IPS DF 6.9 (cell line): ENCODE data around the gene TAS2R60.
"Not testable (repeated sequence)": the region's sequence is repeated elsewhere in the genome, so short reads cannot be mapped to it uniquely, and the experiment has no call there.

Source experiments
- DNase-seq: peaks from one replicate; pipeline ENCODE4 v3.0.0-alpha.2; 2013; ENCODE audit warnings: low read depth, low spot score
- H3K27ac ChIP-seq: one replicate; pipeline ENCODE4 v1.5.1; 2013; ENCODE audit warnings: low read length, control low read depth
- H3K27me3 ChIP-seq: 2 replicates; pipeline ENCODE4 v1.6.1; 2013; ENCODE audit warnings: mild to moderate bottlenecking, low read length; ENCODE audit not compliant: control insufficient read depth, insufficient read depth
- H3K36me3 ChIP-seq: 2 replicates; pipeline ENCODE4 v1.6.1; 2013; ENCODE audit warnings: low read length; ENCODE audit not compliant: control insufficient read depth, insufficient read depth
- H3K4me1 ChIP-seq: 2 replicates; pipeline ENCODE4 v1.6.1; 2013; ENCODE audit warnings: low read length; ENCODE audit not compliant: control insufficient read depth, insufficient read depth
- H3K4me3 ChIP-seq: 2 replicates; pipeline ENCODE4 v1.5.1; 2013; ENCODE audit warnings: mild to moderate bottlenecking, low read length
- H3K9me3 ChIP-seq: 2 replicates; pipeline ENCODE4 v1.6.1; 2013; ENCODE audit warnings: low read length, inconsistent platforms; ENCODE audit not compliant: control insufficient read depth, insufficient read depth
- WGBS: extraction: QIAGEN DNeasy Blood & Tissue Kit; methylation state at CpG from one replicate; pipeline ENCODE4 v1.1.7; 2013; ENCODE audit warnings: mixed read lengths, missing lambda C conversion rate; ENCODE audit not compliant: insufficient read length, insufficient coverage; 5-methylcytosine and 5-hydroxymethylcytosine counted together

TAS2R60 gene

GRCh38 chr7:143424476-143424875, 18.8 kb upstream of the TAS2R60 start:
- not testable (repeated sequence) for DNase-seq

DNA sequence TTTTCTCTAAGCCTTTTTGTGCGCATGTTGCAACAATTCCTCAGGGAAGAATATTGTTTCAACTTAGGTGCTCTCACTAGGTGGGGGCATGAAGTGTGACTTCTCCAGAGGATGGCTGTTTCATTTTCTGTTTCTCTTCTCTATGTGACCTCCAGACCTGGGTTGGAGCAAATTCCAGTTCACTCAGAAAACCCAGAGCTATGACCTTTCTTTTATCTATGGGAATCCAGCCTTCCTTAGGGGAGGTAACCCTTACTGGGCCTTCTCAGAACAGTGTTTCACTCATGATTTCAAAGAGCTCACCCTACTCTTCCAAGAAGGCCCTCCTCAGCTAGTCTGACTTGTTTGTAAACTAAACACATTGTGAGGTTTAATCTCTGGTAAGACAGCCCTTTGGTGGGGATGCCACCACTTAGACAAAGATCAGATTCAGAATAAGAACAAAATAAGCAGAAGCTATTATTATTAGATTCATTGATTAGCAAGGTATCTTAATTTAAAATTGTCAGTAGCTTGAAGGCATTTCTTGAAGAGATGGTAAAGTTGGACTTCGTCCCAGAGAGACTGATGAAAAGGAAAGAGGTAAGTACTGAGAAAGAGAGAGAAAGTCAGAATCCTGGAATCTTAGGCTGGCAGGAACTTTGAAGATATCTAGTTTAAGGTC, 16.6 kb upstream of the TAS2R60 start:
- no peaks in the 10 kb centered on the region for H3K36me3 ChIP-seq
- no peak overlapping the region for H3K27ac ChIP-seq
- no peaks in the 10 kb centered on the region for H3K4me1 ChIP-seq
- no peaks in the 10 kb centered on the region for H3K27me3 ChIP-seq
- no peak overlapping the region for H3K4me3 ChIP-seq
- H3K9me3 ChIP-seq = no peaks in the 10 kb centered on the region
- no peak for DNase-seq
- no CpG with 5 or more reads among the region's 2 CpGs for WGBS

More at GRCh38 chr7:143424476-143424875, 18.8 kb upstream of the TAS2R60 start:
- H3K4me1 ChIP-seq, H3K27ac ChIP-seq, H3K4me3 ChIP-seq, H3K27me3 ChIP-seq, H3K9me3 ChIP-seq, H3K36me3 ChIP-seq: not testable (repeated sequence)
- no CpG with 5 or more reads among the region's 34 CpGs for WGBS

DNA sequence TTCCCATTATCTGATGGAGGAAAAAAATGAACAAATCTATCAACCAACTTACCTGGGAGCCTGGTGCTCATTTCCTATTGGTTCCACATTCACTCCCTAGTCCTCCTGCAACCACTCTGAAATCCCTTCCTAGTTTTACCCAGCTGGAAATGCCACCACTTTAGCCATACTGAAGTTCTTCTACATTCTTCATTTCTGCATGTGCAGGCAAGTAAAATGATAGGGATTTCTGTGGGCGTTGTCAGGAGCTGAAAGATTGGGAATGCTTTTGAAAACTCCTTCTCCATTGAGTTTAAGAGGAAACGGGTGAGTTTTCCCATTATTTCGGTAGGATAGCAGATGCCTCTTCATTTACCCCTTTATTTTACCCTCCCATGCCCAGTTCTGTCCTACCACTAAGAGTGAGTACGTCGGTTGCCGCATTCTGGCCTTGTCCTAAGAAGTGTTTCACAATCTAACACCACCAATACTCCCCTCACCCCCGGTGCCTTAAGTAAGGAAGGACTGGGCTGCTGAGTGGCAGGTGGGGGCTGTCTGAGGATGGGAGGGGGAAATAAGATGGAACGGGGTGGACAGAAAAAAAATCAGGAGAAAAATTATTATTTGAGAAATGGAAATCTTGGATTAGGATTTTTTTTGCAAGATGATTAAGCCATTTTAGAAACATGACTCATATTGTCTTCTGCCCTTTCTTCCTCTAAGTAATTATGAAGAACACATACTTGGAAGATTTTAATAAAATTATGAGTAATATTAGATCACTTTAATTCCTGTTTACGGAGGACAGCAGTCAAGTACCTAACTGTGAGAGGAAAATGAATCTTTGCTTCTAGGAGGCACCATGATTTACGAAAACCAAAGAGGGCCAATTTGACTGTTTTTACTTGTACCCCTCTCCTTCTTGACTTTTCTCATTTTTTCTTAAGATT, 13.2 kb upstream of the TAS2R60 start:
- no peaks in the 10 kb centered on the region for H3K27me3 ChIP-seq
- H3K9me3 ChIP-seq = no peaks in the 10 kb centered on the region
- no peak for DNase-seq
- no peak overlapping the region for H3K4me3 ChIP-seq
- no peaks in the 10 kb centered on the region for H3K36me3 ChIP-seq
- WGBS = 100% methylated on average over 1 of the region's 10 CpGs
- no peak overlapping the region for H3K27ac ChIP-seq
- H3K4me1 ChIP-seq = no peaks in the 10 kb centered on the region

GRCh38 chr7:143431109-143431508, 12.1 kb upstream of the TAS2R60 start:
- Histone ChIP-seq H3K9me3 (no peaks in the 10 kb centered on the region), H3K4me3 (no peak overlapping the region), H3K36me3 (no peaks in the 10 kb centered on the region), H3K27me3 (no peaks in the 10 kb centered on the region), H3K27ac (no peak overlapping the region), H3K4me1 (no peaks in the 10 kb centered on the region)
- WGBS = no CpG with 5 or more reads among the region's 2 CpGs
- no peak for DNase-seq

- no peak overlapping the region for H3K4me3 ChIP-seq
- peaks cover 2% of the 10 kb centered on the region; the same call in 1 of the 2 replicates for H3K4me1 ChIP-seq
- H3K27me3 ChIP-seq = no peaks in the 10 kb centered on the region
- DNase-seq = no peak
- no peaks in the 10 kb centered on the region for H3K36me3 ChIP-seq
- H3K9me3 ChIP-seq = no peaks in the 10 kb centered on the region
- no peak overlapping the region for H3K27ac ChIP-seq
- WGBS = no CpG with 5 or more reads among the region's 4 CpGs
These were observed 9.5 kb upstream of the TAS2R60 start for GRCh38 chr7:143433759-143434158.

GRCh38 chr7:143434660-143435059, 8.6 kb upstream of the TAS2R60 start:
- Histone ChIP-seq H3K36me3 (no peaks in the 10 kb centered on the region), H3K4me1 (peaks cover 2% of the 10 kb centered on the region; the same call in 1 of the 2 replicates), H3K4me3 (no peak overlapping the region), H3K27ac (no peak overlapping the region), H3K9me3 (no peaks in the 10 kb centered on the region), H3K27me3 (no peaks in the 10 kb centered on the region)
- no peak for DNase-seq
- WGBS = no CpG with 5 or more reads among the region's 9 CpGs

DNA sequence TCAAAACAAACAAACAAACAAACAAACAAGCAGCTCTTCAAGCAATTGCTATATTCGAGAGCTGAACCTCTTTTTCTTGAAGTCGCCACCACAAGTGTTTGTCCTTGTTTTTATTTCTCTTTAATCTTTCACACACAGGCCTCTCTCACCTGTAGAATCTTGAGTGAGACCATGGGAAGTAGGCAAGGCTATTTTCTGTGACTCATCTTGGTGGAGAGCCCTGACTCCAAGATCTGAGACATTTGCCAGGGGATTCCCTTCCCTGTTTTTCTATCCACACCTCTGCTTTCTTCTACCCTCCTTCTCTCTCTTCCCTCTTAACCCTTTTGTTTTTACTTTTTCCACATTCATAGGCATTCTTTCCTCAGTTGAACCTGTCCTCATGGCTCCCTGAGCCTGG, 8.0 kb upstream of the TAS2R60 start:
- Histone ChIP-seq H3K4me3 (no peak overlapping the region), H3K27ac (no peak overlapping the region), H3K9me3 (no peaks in the 10 kb centered on the region), H3K27me3 (no peaks in the 10 kb centered on the region), H3K4me1 (peaks cover 2% of the 10 kb centered on the region; the same call in 1 of the 2 replicates), H3K36me3 (no peaks in the 10 kb centered on the region)
- no peak for DNase-seq
- WGBS = no CpG with 5 or more reads among the region's 2 CpGs

DNA sequence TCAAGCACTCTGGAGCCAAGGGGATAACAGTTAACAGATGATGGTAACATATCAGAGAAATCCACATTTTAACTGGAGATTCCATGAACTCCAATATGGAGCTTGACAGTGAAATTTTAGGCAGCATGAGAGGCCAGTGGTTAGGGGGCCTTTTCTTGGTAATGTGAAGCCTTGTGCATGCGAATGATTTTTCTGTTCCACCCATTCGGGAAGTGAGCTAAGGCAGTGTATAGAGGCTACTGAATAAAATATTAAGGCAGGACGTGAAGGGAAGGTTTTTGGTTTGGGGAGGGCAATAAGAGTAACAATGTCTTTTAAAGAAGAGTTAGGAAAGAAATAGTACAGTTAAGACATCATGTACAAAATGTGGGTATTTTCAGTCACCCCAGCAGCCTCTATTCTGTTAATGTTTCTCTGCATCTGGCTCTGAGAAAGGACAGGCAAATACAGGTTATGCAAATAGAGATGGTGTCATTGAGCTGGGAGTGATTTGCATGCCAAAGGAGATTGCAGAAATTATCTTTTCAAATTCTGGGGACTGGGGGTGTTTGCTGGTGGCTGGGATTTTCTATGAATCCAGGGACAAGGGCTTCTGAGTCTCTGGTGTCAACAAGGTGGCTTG, 6.8 kb upstream of the TAS2R60 start:
- no CpG with 5 or more reads among the region's 3 CpGs for WGBS
- no peak for DNase-seq
- no peak overlapping the region for H3K27ac ChIP-seq
- H3K36me3 ChIP-seq = no peaks in the 10 kb centered on the region
- H3K4me3 ChIP-seq = no peak overlapping the region
- H3K9me3 ChIP-seq = no peaks in the 10 kb centered on the region
- H3K27me3 ChIP-seq = no peaks in the 10 kb centered on the region
- H3K4me1 ChIP-seq = peaks cover 2% of the 10 kb centered on the region; the same call in 1 of the 2 replicates

DNA sequence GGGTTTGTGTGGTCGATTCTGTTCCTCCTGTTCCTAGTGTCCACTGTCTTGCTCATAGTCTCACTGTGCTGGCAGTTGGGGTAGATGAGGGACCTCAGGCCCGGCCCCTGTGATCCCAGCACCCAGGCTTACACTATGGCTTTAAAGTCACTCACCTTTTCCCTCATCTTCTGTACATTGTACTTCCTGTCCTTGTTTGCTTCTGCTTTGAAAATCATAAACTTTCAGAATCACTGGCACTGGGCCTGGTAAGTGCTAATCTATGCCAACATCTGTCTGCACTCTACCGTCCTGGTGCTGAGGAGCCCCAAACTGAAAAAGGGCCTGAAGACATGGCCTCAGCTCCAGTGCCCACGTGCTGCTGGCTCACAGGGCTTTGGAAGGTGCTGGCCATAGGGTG, 5.7 kb upstream of the TAS2R60 start:
- Histone ChIP-seq H3K9me3 (no peaks in the 10 kb centered on the region), H3K27me3 (no peaks in the 10 kb centered on the region), H3K4me1 (peaks cover 2% of the 10 kb centered on the region; the same call in 1 of the 2 replicates), H3K27ac (no peak overlapping the region), H3K36me3 (no peaks in the 10 kb centered on the region), H3K4me3 (no peak overlapping the region)
- no peak for DNase-seq
- WGBS = no CpG with 5 or more reads among the region's 4 CpGs

- Histone ChIP-seq H3K4me3 (no peak overlapping the region), H3K4me1 (peaks cover 2% of the 10 kb centered on the region; the same call in 1 of the 2 replicates), H3K9me3 (no peaks in the 10 kb centered on the region), H3K36me3 (no peaks in the 10 kb centered on the region), H3K27me3 (no peaks in the 10 kb centered on the region), H3K27ac (no peak overlapping the region)
- DNase-seq = no peak
- WGBS = no CpG with 5 or more reads among the region's 2 CpGs
These were observed 3.4 kb upstream of the TAS2R60 start for GRCh38 chr7:143439866-143440265.
